Mesothelial cell of epicardium (in vitro differentiated cells): Measurements from ENCODE around the gene SLAIN1. TPM values are rescaled to one million over a fixed set of nuclear protein-coding genes. Genes with fewer than 3 reads are reported as not detected.
A peak's percentile ranks its signal among the peaks of the same experiment; 100 is the strongest.
"Not testable (repeated sequence)": the region's sequence is repeated elsewhere in the genome, so short reads cannot be mapped to it uniquely, and the experiment has no call there.

ENCODE experiments used
- DNase-seq, 2 experiments: peaks; one replicate each; pipeline ENCODE4 v3.0.0; 2021; ENCODE audit warnings: low spot score in 2 of 2; ENCODE audit not compliant: unreplicated experiment in 2 of 2
- H3K27ac Mint-ChIP-seq: 2 replicates; pipeline ENCODE4 v1.8.0; 2021; ENCODE audit warnings: mixed read lengths
- H3K27me3 Mint-ChIP-seq: 2 replicates; pipeline ENCODE4 v1.8.0; 2021; ENCODE audit warnings: low read depth, mixed read lengths
- H3K36me3 Mint-ChIP-seq: 2 replicates; pipeline ENCODE4 v1.8.0; 2021; ENCODE audit warnings: mixed read lengths
- H3K4me1 Mint-ChIP-seq: 2 replicates; pipeline ENCODE4 v1.8.0; 2021; ENCODE audit warnings: mixed read lengths
- H3K4me3 Mint-ChIP-seq: 2 replicates; pipeline ENCODE4 v1.8.0; 2021; ENCODE audit warnings: mild to moderate bottlenecking, moderate library complexity, mixed read lengths
- H3K9me3 Mint-ChIP-seq: 2 replicates; pipeline ENCODE4 v1.8.0; 2021; ENCODE audit warnings: mixed read lengths
- CTCF ChIP-seq: fragments of 200-600 bp; sonication (generic); IDR thresholded peaks from one replicate; pipeline ENCODE4 v1.5.0; 2021; ENCODE audit warnings: antibody characterized with exemption; ENCODE audit not compliant: unreplicated experiment
- total RNA-seq: library from RNA; stranded (reverse); gene quantifications from 3 replicates; pipeline ENCODE4 v1.2.1, GENCODE V29; 2021

SLAIN1 gene
- 32.8 to 33.4 TPM (median 32.9 TPM) in 3 replicates for total RNA-seq

- Mint-ChIP-seq H3K4me3 (peak within 1 kb of the TSS; percentile 89), H3K9me3 (no peaks in the 10 kb centered on the region), H3K27me3 (peaks cover 54% of the 10 kb centered on the region), H3K27ac (peak within 1 kb of the TSS; percentile 76), H3K36me3 (no peaks in the 10 kb centered on the region), H3K4me1 (peaks cover 27% of the 10 kb centered on the region)
- peak; percentile 75 to 83 for DNase-seq
- TF ChIP-seq CTCF, result no peak
These were observed at the start of gene SLAIN1 for GRCh38 chr13:77697217-77698103. TSS of gene SLAIN1 (plus strand) at chr13:77697687. CDS start at chr13:77697914, 227 bp downstream.

GRCh38 chr13:77650409-77650808 lies 47.1 kb upstream of the SLAIN1 start:
- no peak overlapping the region for H3K27ac Mint-ChIP-seq
- TF ChIP-seq CTCF, result no peak
- no peak for DNase-seq
- H3K4me3 Mint-ChIP-seq, result no peak overlapping the region
- H3K9me3 Mint-ChIP-seq, result peaks cover 11% of the 10 kb centered on the region
- peaks cover 2% of the 10 kb centered on the region for H3K4me1 Mint-ChIP-seq
- H3K27me3 Mint-ChIP-seq, result peaks cover 14% of the 10 kb centered on the region
- no peaks in the 10 kb centered on the region for H3K36me3 Mint-ChIP-seq

- no peak for DNase-seq
- Mint-ChIP-seq H3K27ac (no peak overlapping the region), H3K27me3 (peaks cover 10% of the 10 kb centered on the region), H3K36me3 (no peaks in the 10 kb centered on the region), H3K4me3 (no peak overlapping the region), H3K4me1 (peaks cover 2% of the 10 kb centered on the region), H3K9me3 (peaks cover 24% of the 10 kb centered on the region)
- no peak for TF ChIP-seq CTCF
These were observed 44.2 kb upstream of the SLAIN1 start for GRCh38 chr13:77653301-77653700.

GRCh38 chr13:77660016-77660415 lies 37.5 kb upstream of the SLAIN1 start:
- H3K36me3 Mint-ChIP-seq, DNase-seq, H3K4me1 Mint-ChIP-seq, H3K27ac Mint-ChIP-seq, H3K27me3 Mint-ChIP-seq, H3K4me3 Mint-ChIP-seq: not testable (repeated sequence)
- H3K9me3 Mint-ChIP-seq, result peaks cover 13% of the 10 kb centered on the region

GRCh38 chr13:77660841-77661250 lies 36.6 kb upstream of the SLAIN1 start:
- peaks cover 10% of the 10 kb centered on the region for H3K9me3 Mint-ChIP-seq
- no peaks in the 10 kb centered on the region for H3K4me1 Mint-ChIP-seq
- no peak overlapping the region for H3K27ac Mint-ChIP-seq
- no peak for DNase-seq
- no peaks in the 10 kb centered on the region for H3K36me3 Mint-ChIP-seq
- H3K4me3 Mint-ChIP-seq, result no peak overlapping the region
- TF ChIP-seq CTCF, result no peak
- H3K27me3 Mint-ChIP-seq, result peaks cover 4% of the 10 kb centered on the region

- H3K36me3 Mint-ChIP-seq, H3K4me3 Mint-ChIP-seq, DNase-seq: not testable (repeated sequence)
These were observed 35.2 kb upstream of the SLAIN1 start for GRCh38 chr13:77662301-77662700.

GRCh38 chr13:77662831-77663230 lies 34.7 kb upstream of the SLAIN1 start:
- H3K27me3 Mint-ChIP-seq, H3K36me3 Mint-ChIP-seq, H3K9me3 Mint-ChIP-seq, H3K27ac Mint-ChIP-seq, H3K4me1 Mint-ChIP-seq, DNase-seq, H3K4me3 Mint-ChIP-seq: not testable (repeated sequence)

More at GRCh38 chr13:77662301-77662700, 35.2 kb upstream of the SLAIN1 start:
- H3K27me3 Mint-ChIP-seq, H3K4me1 Mint-ChIP-seq, H3K9me3 Mint-ChIP-seq, H3K27ac Mint-ChIP-seq: not testable (repeated sequence)
